Psoas muscle (tissue), 8 donors: ENCODE measurements around the gene DHH. TPM values are rescaled to one million over a fixed set of nuclear protein-coding genes. Genes with fewer than 3 reads are reported as not detected.

Experiments
- ATAC-seq, 4 donors: fragments of 200-7000 bp; cut with Tn5 transposase; one replicate each; pipeline ENCODE4 v1.9.1; 2020; ENCODE audit warnings: moderate library complexity in 3 of 4, mild to moderate bottlenecking in 2 of 4
- DNase-seq, 2 donors: peaks; one replicate each; pipeline ENCODE4 v3.0.0-alpha.2; 2020
- H3K27ac ChIP-seq: fragments of 200-600 bp; one replicate; pipeline ENCODE4 v1.8.0; 2022
- H3K27me3 ChIP-seq, 3 donors: fragments of 200-600 bp in 1 of 3; one replicate each; pipeline versions ENCODE4 v1.6.1 to v1.8.0; 2013 to 2022; ENCODE audit warnings: low read length in 2 of 3, mild to moderate bottlenecking in 2 of 3, moderate library complexity in 1 of 3; ENCODE audit not compliant: insufficient read depth in 3 of 3
- H3K36me3 ChIP-seq, 2 donors: fragments of 200-600 bp in 1 of 2; one replicate each; pipeline versions ENCODE4 v1.6.1 to v1.8.0; 2013 to 2022; ENCODE audit warnings: low read depth in 1 of 2, mild to moderate bottlenecking in 1 of 2, moderate library complexity in 1 of 2; ENCODE audit not compliant: insufficient read depth in 1 of 2
- H3K4me1 ChIP-seq: fragments of 200-600 bp; one replicate; pipeline ENCODE4 v1.8.0; 2022
- H3K4me3 ChIP-seq: fragments of 200-600 bp; one replicate; pipeline ENCODE4 v1.8.0; 2022; ENCODE audit warnings: mild to moderate bottlenecking
- H3K9me3 ChIP-seq: fragments of 200-600 bp; one replicate; pipeline ENCODE4 v1.8.0; 2022
- WGBS, 3 donors: extraction: QIAGEN DNeasy Blood & Tissue Kit; methylation state at CpG; one replicate each; pipeline versions ENCODE4 v1.1.6 to v1.1.7; 2013; 5-methylcytosine and 5-hydroxymethylcytosine counted together
- intact Hi-C, 2 donors: fragments of 100-400 bp; cut with DNase I; formaldehyde crosslinking; loops; one replicate each; pipeline versions ENCODE4 v1.11.0 to v1.14.2; 2022
- polyA plus RNA-seq, 3 donors: library from polyadenylated mRNA; stranded (reverse); fragments of 200-250 nt; gene quantifications; one replicate each; pipeline ENCODE4 v1.2.3, GENCODE V29; 2013
- total RNA-seq, 4 donors: library from RNA; stranded (reverse); fragmentation: NEBNext Ultra II Directional in 2 of 4; extraction: Animal tissue kit (Norgen Biotek cat#: 25700) in 2 of 4; gene quantifications; one replicate each; pipeline versions ENCODE4 v1.2.1 to v1.2.4, GENCODE V29; 2021 to 2023
- TF ChIP-seq, protein P1 (sequence below): fragments of 200-600 bp; IDR thresholded peaks from one replicate; pipeline ENCODE4 v1.8.0; 2022; ENCODE audit warnings: antibody characterized with exemption
- donor health status: healthy with polysubstance abuse.
- donor health status: DM: no; HTN: no; CAD: no; lungs with moderate emphysema.
- donor health status: Bipolar disorder and iron deficiency.
- donor health status: healthy.
- donor health status: DM: yes; HTN: yes; CAD: no.
- donor health status: DM: no; HTN: no; CAD: no.
- donor health status: DM: no; HTN: no; CAD: no.
- donor health status: DM: yes; HTN: yes; CAD: no.

Gene DHH
- total and polyA plus RNA-seq, 7 donors: 0.07 to 0.43 (median 0.17) TPM

DNA sequence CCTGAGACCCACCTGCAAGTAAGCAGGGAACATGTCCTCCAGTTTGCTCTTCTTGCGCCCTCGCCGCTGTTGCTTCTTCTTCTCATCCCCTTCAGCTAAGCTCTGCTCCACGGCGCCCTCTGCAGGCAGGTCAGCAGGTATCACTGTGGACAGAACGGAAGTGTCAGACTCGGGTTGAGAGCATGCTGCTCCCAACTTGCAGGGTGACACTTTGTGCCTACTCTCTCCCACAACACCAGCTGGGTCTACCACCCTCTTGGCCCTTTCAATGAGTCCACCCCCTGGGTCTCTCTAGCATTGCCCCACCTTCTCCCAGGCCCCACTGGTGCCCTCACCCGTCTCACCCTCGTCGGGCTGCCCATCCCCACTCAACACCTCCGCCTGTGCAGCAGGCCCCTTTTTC, 50.7 kb downstream of the DHH start:
- peak; percentile 72 to 89 for DNase-seq
- Histone ChIP-seq H3K4me1 (no peaks in the 10 kb centered on the region), H3K36me3 (peaks cover 18 to 100% of the 10 kb centered on the region in 2 donors), H3K4me3 (no peak overlapping the region), H3K9me3 (no peaks in the 10 kb centered on the region), H3K27ac (no peak overlapping the region), H3K27me3 (no peaks in the 10 kb centered on the region)
- intact Hi-C loops: no loop called here
- ATAC-seq: peak; percentile 44 to 75 (median 60)
- WGBS, 3 donors: 59 to 70% (median 62%) methylated on average over 11 of the region's 11 CpGs
- TF ChIP-seq, protein P1, sequence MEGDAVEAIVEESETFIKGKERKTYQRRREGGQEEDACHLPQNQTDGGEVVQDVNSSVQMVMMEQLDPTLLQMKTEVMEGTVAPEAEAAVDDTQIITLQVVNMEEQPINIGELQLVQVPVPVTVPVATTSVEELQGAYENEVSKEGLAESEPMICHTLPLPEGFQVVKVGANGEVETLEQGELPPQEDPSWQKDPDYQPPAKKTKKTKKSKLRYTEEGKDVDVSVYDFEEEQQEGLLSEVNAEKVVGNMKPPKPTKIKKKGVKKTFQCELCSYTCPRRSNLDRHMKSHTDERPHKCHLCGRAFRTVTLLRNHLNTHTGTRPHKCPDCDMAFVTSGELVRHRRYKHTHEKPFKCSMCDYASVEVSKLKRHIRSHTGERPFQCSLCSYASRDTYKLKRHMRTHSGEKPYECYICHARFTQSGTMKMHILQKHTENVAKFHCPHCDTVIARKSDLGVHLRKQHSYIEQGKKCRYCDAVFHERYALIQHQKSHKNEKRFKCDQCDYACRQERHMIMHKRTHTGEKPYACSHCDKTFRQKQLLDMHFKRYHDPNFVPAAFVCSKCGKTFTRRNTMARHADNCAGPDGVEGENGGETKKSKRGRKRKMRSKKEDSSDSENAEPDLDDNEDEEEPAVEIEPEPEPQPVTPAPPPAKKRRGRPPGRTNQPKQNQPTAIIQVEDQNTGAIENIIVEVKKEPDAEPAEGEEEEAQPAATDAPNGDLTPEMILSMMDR: peak; percentile 57

DNA sequence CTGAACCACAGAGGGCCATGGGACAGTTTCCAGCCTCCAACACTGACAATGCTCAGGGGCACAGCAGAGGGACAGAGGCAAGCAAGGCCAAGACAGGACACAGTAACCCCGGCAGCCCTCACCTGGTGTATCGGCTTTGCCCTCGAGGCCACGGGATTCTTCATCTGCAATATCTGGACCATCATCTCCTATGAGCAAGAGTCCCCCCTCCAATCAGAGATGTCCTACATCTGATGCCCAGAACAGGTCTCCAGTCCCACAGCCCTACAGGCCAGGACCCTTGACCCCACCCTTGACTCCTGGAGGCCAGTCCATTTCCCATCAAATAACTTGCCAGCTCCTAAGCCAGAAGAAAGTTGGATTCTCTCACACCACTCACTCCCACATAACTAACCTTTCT, 51.4 kb downstream of the DHH start:
- H3K4me1 ChIP-seq: no peaks in the 10 kb centered on the region
- no peak overlapping the region for H3K4me3 ChIP-seq
- H3K27me3 ChIP-seq: no peaks in the 10 kb centered on the region
- intact Hi-C loops: no loop called here
- ATAC-seq: no peak
- TF ChIP-seq, protein P1: no peak
- peaks cover 18 to 100% of the 10 kb centered on the region in 2 donors for H3K36me3 ChIP-seq
- no peaks in the 10 kb centered on the region for H3K9me3 ChIP-seq
- H3K27ac ChIP-seq: no peak overlapping the region
- 92 to 96% (median 94%) methylated on average over 4 of the region's 4 CpGs for WGBS, 3 donors
- no peak for DNase-seq

DNA sequence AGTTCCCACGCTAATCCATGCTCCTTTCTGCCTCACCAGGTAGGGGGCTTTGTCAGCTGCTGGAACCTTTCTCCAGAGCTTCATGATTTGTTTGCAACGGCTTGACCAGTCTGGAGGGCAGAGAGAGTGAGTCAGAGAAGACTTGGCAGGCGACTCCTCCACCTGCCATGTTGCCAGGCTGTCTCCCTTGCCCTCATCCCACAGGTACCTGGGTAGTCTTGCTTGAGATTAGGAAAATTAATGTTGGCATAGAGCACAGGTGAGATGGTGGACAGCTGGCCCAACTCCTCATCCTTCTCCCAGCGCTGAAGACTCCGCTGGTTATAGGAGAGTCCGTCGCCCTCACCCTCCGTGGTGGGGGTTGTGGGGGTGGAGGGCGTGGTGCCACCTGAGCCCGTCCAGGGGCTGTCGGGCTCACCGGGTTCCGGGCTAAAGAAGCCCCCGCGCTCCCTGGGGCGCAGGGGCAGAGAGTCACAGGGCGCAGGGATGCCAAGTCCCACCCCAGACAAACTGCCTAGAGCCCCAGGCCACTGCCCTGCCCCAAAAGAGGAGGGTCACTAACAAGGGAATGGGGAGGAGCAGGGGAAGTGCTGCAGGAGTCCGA, 52.6 kb downstream of the DHH start:
- H3K27me3 ChIP-seq: no peaks in the 10 kb centered on the region
- 78 to 90% (median 85%) methylated on average over 18 of the region's 18 CpGs for WGBS, 3 donors
- peaks cover 20 to 100% of the 10 kb centered on the region in 2 donors for H3K36me3 ChIP-seq
- TF ChIP-seq, protein P1: no peak
- H3K4me1 ChIP-seq: no peaks in the 10 kb centered on the region
- intact Hi-C loops: no loop called here
- ATAC-seq (peak; percentile 25 to 51 (median 43)), DNase-seq (no peak)
- no peak overlapping the region for H3K27ac ChIP-seq
- no peaks in the 10 kb centered on the region for H3K9me3 ChIP-seq
- H3K4me3 ChIP-seq: no peak overlapping the region

DNA sequence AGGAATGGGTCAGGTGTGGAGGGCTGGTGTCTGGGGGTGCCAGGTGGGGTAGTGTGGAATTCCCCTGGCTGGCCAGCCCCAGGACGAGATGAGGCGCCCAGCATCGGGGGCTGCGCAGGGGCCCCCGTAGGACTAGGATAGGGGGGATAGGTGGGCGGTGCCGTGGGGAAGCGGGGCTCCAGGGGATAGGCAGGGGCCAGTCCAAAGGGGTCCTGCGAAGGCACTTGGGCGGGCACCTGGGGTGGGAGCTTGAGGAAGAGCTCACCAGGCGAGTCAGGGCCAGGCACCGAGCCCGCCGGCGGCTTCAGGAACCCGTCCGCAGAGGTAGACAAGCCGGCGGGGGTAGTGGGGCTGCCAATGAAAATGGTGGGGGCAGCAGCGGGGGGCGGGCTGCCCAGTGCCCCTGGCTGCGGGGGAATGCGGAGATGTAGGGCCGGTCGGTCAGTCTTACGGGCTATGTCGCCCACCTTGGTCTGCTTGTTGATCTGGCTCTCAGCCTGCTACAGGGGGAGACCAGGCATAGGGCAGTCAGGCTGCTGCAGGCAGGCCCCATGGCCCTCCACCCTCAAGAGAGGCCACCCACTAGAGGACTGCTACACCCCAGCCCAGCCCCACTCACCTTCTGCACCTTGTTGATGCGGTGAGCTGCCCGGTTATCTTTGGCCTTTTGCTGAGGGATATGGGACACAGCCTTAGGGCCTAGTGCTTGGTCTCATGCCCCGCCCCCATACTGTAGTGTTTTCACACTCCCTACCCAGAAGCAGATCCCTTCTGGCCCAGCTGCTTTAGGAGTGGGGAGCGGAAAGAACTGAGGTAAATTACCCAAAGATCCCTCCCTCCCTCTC, 53.3 kb downstream of the DHH start:
- Histone ChIP-seq H3K36me3 (peaks cover 17 to 100% of the 10 kb centered on the region in 2 donors), H3K27ac (no peak overlapping the region), H3K27me3 (no peaks in the 10 kb centered on the region), H3K4me1 (no peaks in the 10 kb centered on the region), H3K9me3 (no peaks in the 10 kb centered on the region), H3K4me3 (no peak overlapping the region)
- ATAC-seq (no peak), DNase-seq (peak in 1 of 2 donors; percentile 54)
- TF ChIP-seq, protein P1: no peak
- 90 to 93% (median 92%) methylated on average over 14 to 31 of the region's 31 CpGs for WGBS, 3 donors
- intact Hi-C loops: no loop called here
